ENCODE data around the gene CYP46A1. TPM values are rescaled to one million over a fixed set of nuclear protein-coding genes. Genes with fewer than 3 reads are reported as not detected.

Gene CYP46A1
- total and polyA plus RNA-seq, 2 experiments from 2014 or later = 0.22 to 0.29 TPM

GRCh38 chr14:99688629-99689028 lies 4.5 kb downstream of the CYP46A1 start:
- no peak overlapping the region for H3K4me3 ChIP-seq
- H3K4me1 ChIP-seq (ENCODE audit: insufficient read depth) = no peaks in the 10 kb centered on the region
- TF ChIP-seq EZH2phosphoT487 (IDR thresholded peaks at IDR 0.05; ENCODE audit: insufficient read depth, low read depth) = no peak
- no peak for TF ChIP-seq EZH2 (IDR thresholded peaks at IDR 0.05; ENCODE audit: insufficient read depth, poor library complexity, severe bottlenecking)
- no peaks in the 10 kb centered on the region for H3K36me3 ChIP-seq (ENCODE audit: low read depth)
- H3K4me2 ChIP-seq (ENCODE audit: unreplicated experiment) = no peak overlapping the region
- H3K27me3 ChIP-seq (replicated peaks; ENCODE audit: insufficient read depth) = peaks cover 18% of the 10 kb centered on the region
- in situ Hi-C loops (cut with MboI) = no loop called here
- H2AFZ ChIP-seq = no peak overlapping the region
- H3K79me2 ChIP-seq (ENCODE audit: insufficient read depth) = no peaks in the 10 kb centered on the region
- no peak for DNase-seq
- no peak overlapping the region for H3K9ac ChIP-seq
- H3K9me3 ChIP-seq (ENCODE audit: low read depth) = no peaks in the 10 kb centered on the region
- H3F3A ChIP-seq (ENCODE audit: insufficient read depth) = no peaks in the 10 kb centered on the region
- no peaks in the 10 kb centered on the region for H3K9me2 ChIP-seq (ENCODE audit: insufficient read depth)
- no peaks in the 10 kb centered on the region for H4K20me1 ChIP-seq (ENCODE audit: insufficient read depth)
- WGBS, 2 experiments (ENCODE audit: low coverage in 1 of 2, low lambda C conversion rate in 2 of 2, missing lambda C conversion rate in 2 of 2) = 86 to 89% methylated on average over 11 of the region's 11 CpGs
- H3K27ac ChIP-seq = no peak overlapping the region

- Histone ChIP-seq H3K9me3 (ENCODE audit: low read depth) (no peaks in the 10 kb centered on the region), H3K27ac (no peak overlapping the region), H3K9me2 (ENCODE audit: insufficient read depth) (no peaks in the 10 kb centered on the region), H3K4me2 (ENCODE audit: unreplicated experiment) (no peak overlapping the region), H3K27me3 (replicated peaks; ENCODE audit: insufficient read depth) (peaks cover 18% of the 10 kb centered on the region), H4K20me1 (ENCODE audit: insufficient read depth) (no peaks in the 10 kb centered on the region), H3K4me3 (no peak overlapping the region), H3K4me1 (ENCODE audit: insufficient read depth) (no peaks in the 10 kb centered on the region), H2AFZ (no peak overlapping the region), H3K79me2 (ENCODE audit: insufficient read depth) (no peaks in the 10 kb centered on the region), H3F3A (ENCODE audit: insufficient read depth) (no peaks in the 10 kb centered on the region), H3K36me3 (ENCODE audit: low read depth) (no peaks in the 10 kb centered on the region), H3K9ac (no peak overlapping the region)
- TF ChIP-seq EZH2phosphoT487 (IDR thresholded peaks at IDR 0.05; ENCODE audit: insufficient read depth, low read depth) (no peak), EZH2 (IDR thresholded peaks at IDR 0.05; ENCODE audit: insufficient read depth, poor library complexity, severe bottlenecking) (no peak)
- WGBS, 2 experiments (ENCODE audit: low coverage in 1 of 2, low lambda C conversion rate in 2 of 2, missing lambda C conversion rate in 2 of 2) = 78 to 83% methylated on average over 10 to 11 of the region's 11 CpGs
- no peak for DNase-seq
- in situ Hi-C loops (cut with MboI) = no loop called here
Measured at GRCh38 chr14:99689266-99690236, 5.5 kb downstream of the CYP46A1 start.

GRCh38 chr14:99690636-99691035 lies 6.5 kb downstream of the CYP46A1 start:
- no peaks in the 10 kb centered on the region for H3K9me3 ChIP-seq (ENCODE audit: low read depth)
- 61 to 69% methylated on average over 5 of the region's 5 CpGs for WGBS, 2 experiments (ENCODE audit: low coverage in 1 of 2, low lambda C conversion rate in 2 of 2, missing lambda C conversion rate in 2 of 2)
- DNase-seq = no peak
- H3K9ac ChIP-seq = no peak overlapping the region
- H3F3A ChIP-seq (ENCODE audit: insufficient read depth) = no peaks in the 10 kb centered on the region
- no peak overlapping the region for H3K4me2 ChIP-seq (ENCODE audit: unreplicated experiment)
- no peaks in the 10 kb centered on the region for H3K79me2 ChIP-seq (ENCODE audit: insufficient read depth)
- no peaks in the 10 kb centered on the region for H3K4me1 ChIP-seq (ENCODE audit: insufficient read depth)
- H2AFZ ChIP-seq = no peak overlapping the region
- H3K36me3 ChIP-seq (ENCODE audit: low read depth) = no peaks in the 10 kb centered on the region
- no peak overlapping the region for H3K27ac ChIP-seq
- H3K4me3 ChIP-seq = no peak overlapping the region
- no peaks in the 10 kb centered on the region for H3K9me2 ChIP-seq (ENCODE audit: insufficient read depth)
- H3K27me3 ChIP-seq (replicated peaks; ENCODE audit: insufficient read depth) = peaks cover 18% of the 10 kb centered on the region
- in situ Hi-C loops (cut with MboI) = no loop called here
- H4K20me1 ChIP-seq (ENCODE audit: insufficient read depth) = no peaks in the 10 kb centered on the region
- no peak for TF ChIP-seq EZH2phosphoT487 (IDR thresholded peaks at IDR 0.05; ENCODE audit: insufficient read depth, low read depth)
- no peak for TF ChIP-seq EZH2 (IDR thresholded peaks at IDR 0.05; ENCODE audit: insufficient read depth, poor library complexity, severe bottlenecking)

GRCh38 chr14:99691111-99691885 lies 7.2 kb downstream of the CYP46A1 start:
- Histone ChIP-seq H3K79me2 (ENCODE audit: insufficient read depth) (no peaks in the 10 kb centered on the region), H3K4me2 (ENCODE audit: unreplicated experiment) (no peak overlapping the region), H3K27me3 (replicated peaks; ENCODE audit: insufficient read depth) (peaks cover 20% of the 10 kb centered on the region), H4K20me1 (ENCODE audit: insufficient read depth) (no peaks in the 10 kb centered on the region), H3K9me3 (ENCODE audit: low read depth) (no peaks in the 10 kb centered on the region), H3K4me3 (no peak overlapping the region), H3K9me2 (ENCODE audit: insufficient read depth) (no peaks in the 10 kb centered on the region), H3K36me3 (ENCODE audit: low read depth) (no peaks in the 10 kb centered on the region), H3K4me1 (ENCODE audit: insufficient read depth) (no peaks in the 10 kb centered on the region), H3K9ac (no peak overlapping the region), H3F3A (ENCODE audit: insufficient read depth) (no peaks in the 10 kb centered on the region), H2AFZ (no peak overlapping the region), H3K27ac (no peak overlapping the region)
- 78% methylated on average over 13 of the region's 13 CpGs for WGBS, 2 experiments (ENCODE audit: low coverage in 1 of 2, low lambda C conversion rate in 2 of 2, missing lambda C conversion rate in 2 of 2)
- no peak for DNase-seq
- TF ChIP-seq EZH2 (IDR thresholded peaks at IDR 0.05; ENCODE audit: insufficient read depth, poor library complexity, severe bottlenecking) = no peak
- no peak for TF ChIP-seq EZH2phosphoT487 (IDR thresholded peaks at IDR 0.05; ENCODE audit: insufficient read depth, low read depth)
- in situ Hi-C loops (cut with MboI) = no loop called here

All from GM23248 (cell line).